Karpas-422 (cell line): ENCODE data around the gene KRT6A. TPM values are rescaled to one million over a fixed set of nuclear protein-coding genes. Genes with fewer than 3 reads are reported as not detected.

Experiments used
- DNase-seq: peaks from one replicate; pipeline ENCODE4 v3.0.0-alpha.2; 2015
- H2AFZ ChIP-seq: fragments of 200-600 bp; sonication (generic); 2 replicates; pipeline ENCODE4 v1.6.1; 2014; ENCODE audit warnings: antibody characterized with exemption, low read length, mixed read lengths
- H3K27ac ChIP-seq: fragments of 200-600 bp; sonication (generic); 2 replicates; pipeline ENCODE4 v1.5.1; 2014; ENCODE audit warnings: mild to moderate bottlenecking, low read length, moderate library complexity
- H3K27me3 ChIP-seq: fragments of 200-600 bp; sonication (generic); 2 replicates; pipeline ENCODE4 v1.6.1; 2014; ENCODE audit warnings: low read length, mixed read lengths
- H3K36me3 ChIP-seq: fragments of 200-600 bp; sonication (generic); 2 replicates; pipeline ENCODE4 v1.6.1; 2014; ENCODE audit warnings: low read length, mixed read lengths; ENCODE audit not compliant: insufficient read depth
- H3K4me1 ChIP-seq: fragments of 200-600 bp; sonication (generic); 2 replicates; pipeline ENCODE4 v1.6.1; 2014; ENCODE audit warnings: mild to moderate bottlenecking, low read length, mixed read lengths
- H3K4me2 ChIP-seq: fragments of 200-600 bp; sonication (generic); 2 replicates; pipeline ENCODE4 v1.6.1; 2014; ENCODE audit warnings: low read length, low read depth, mild to moderate bottlenecking; ENCODE audit not compliant: poor library complexity, severe bottlenecking
- H3K4me3 ChIP-seq: fragments of 200-600 bp; sonication (generic); 2 replicates; pipeline ENCODE4 v1.5.1; 2014; ENCODE audit warnings: mild to moderate bottlenecking, antibody characterized with exemption, low read length, mixed read lengths
- H3K79me2 ChIP-seq: fragments of 200-600 bp; sonication (generic); 2 replicates; pipeline ENCODE4 v1.6.1; 2014; ENCODE audit warnings: mild to moderate bottlenecking, low read length, mixed read lengths
- H3K9ac ChIP-seq: fragments of 200-600 bp; sonication (generic); 2 replicates; pipeline ENCODE4 v1.6.0; 2014; ENCODE audit warnings: low read length
- H3K9me2 ChIP-seq: fragments of 200-600 bp; sonication (generic), shearing (Covaris generic); replicated peaks from 2 replicates; pipeline ENCODE4 v1.6.0; 2014; ENCODE audit warnings: mild to moderate bottlenecking, low read length, moderate library complexity; ENCODE audit not compliant: insufficient read depth
- H3K9me3 ChIP-seq: fragments of 300-700, 200-600 bp; sonication (generic); 2 replicates; pipeline ENCODE4 v1.6.1; 2014; ENCODE audit warnings: low read length, mixed read lengths
- H4K20me1 ChIP-seq: fragments of 200-600 bp; sonication (generic); 2 replicates; pipeline ENCODE4 v1.6.1; 2014; ENCODE audit warnings: mild to moderate bottlenecking, antibody characterized with exemption, low read length, low read depth; ENCODE audit not compliant: insufficient read depth
- total RNA-seq: library from RNA; depleted of rRNA; stranded (reverse); fragments of >200 nt; shearing (Covaris generic); gene quantifications from 2 replicates; pipeline ENCODE4 v1.2.3, GENCODE V29; 2014; ENCODE audit warnings: low replicate concordance

KRT6A gene
- total RNA-seq, 1 experiment from 2014 or later, result not detected

- Histone ChIP-seq H3K36me3 (no peaks in the 10 kb centered on the region), H3K9ac (no peak overlapping the region), H3K4me3 (no peak overlapping the region), H3K27me3 (no peaks in the 10 kb centered on the region), H3K4me1 (no peaks in the 10 kb centered on the region), H3K27ac (no peak overlapping the region), H3K9me3 (no peaks in the 10 kb centered on the region), H3K9me2 (no peaks in the 10 kb centered on the region), H3K79me2 (no peaks in the 10 kb centered on the region), H4K20me1 (no peaks in the 10 kb centered on the region), H2AFZ (no peak overlapping the region), H3K4me2 (no peak overlapping the region)
- DNase-seq, result no peak
These were observed 48.1 kb downstream of the KRT6A start for GRCh38 chr12:52444647-52445595.

- Histone ChIP-seq H3K27me3 (no peaks in the 10 kb centered on the region), H3K4me2 (no peak overlapping the region), H4K20me1 (no peaks in the 10 kb centered on the region), H3K36me3 (no peaks in the 10 kb centered on the region), H3K27ac (no peak overlapping the region), H3K4me3 (no peak overlapping the region), H3K9me2 (no peaks in the 10 kb centered on the region), H3K4me1 (no peaks in the 10 kb centered on the region), H3K9me3 (no peaks in the 10 kb centered on the region), H3K9ac (no peak overlapping the region), H2AFZ (no peak overlapping the region), H3K79me2 (no peaks in the 10 kb centered on the region)
- DNase-seq, result no peak
These were observed 49.1 kb downstream of the KRT6A start for GRCh38 chr12:52443966-52444365.

GRCh38 chr12:52442600-52443061, 50.4 kb downstream of the KRT6A start:
- Histone ChIP-seq H3K9me3 (no peaks in the 10 kb centered on the region), H2AFZ (no peak overlapping the region), H3K4me3 (no peak overlapping the region), H4K20me1 (no peaks in the 10 kb centered on the region), H3K27ac (no peak overlapping the region), H3K4me2 (no peak overlapping the region), H3K9ac (no peak overlapping the region), H3K79me2 (no peaks in the 10 kb centered on the region), H3K9me2 (no peaks in the 10 kb centered on the region), H3K4me1 (no peaks in the 10 kb centered on the region), H3K36me3 (no peaks in the 10 kb centered on the region), H3K27me3 (no peaks in the 10 kb centered on the region)
- no peak for DNase-seq

GRCh38 chr12:52441320-52441911, 51.6 kb downstream of the KRT6A start:
- no peaks in the 10 kb centered on the region for H3K36me3 ChIP-seq
- no peak overlapping the region for H3K9ac ChIP-seq
- H3K4me1 ChIP-seq, result no peaks in the 10 kb centered on the region
- H3K79me2 ChIP-seq, result no peaks in the 10 kb centered on the region
- no peak overlapping the region for H3K27ac ChIP-seq
- no peak overlapping the region for H2AFZ ChIP-seq
- no peak overlapping the region for H3K4me2 ChIP-seq
- DNase-seq, result peak; percentile 51
- no peak overlapping the region for H3K4me3 ChIP-seq
- no peaks in the 10 kb centered on the region for H3K9me2 ChIP-seq
- no peaks in the 10 kb centered on the region for H3K9me3 ChIP-seq
- H3K27me3 ChIP-seq, result no peaks in the 10 kb centered on the region
- no peaks in the 10 kb centered on the region for H4K20me1 ChIP-seq

GRCh38 chr12:52440821-52441319, 52.2 kb downstream of the KRT6A start:
- Histone ChIP-seq H3K4me2 (no peak overlapping the region), H3K4me3 (no peak overlapping the region), H3K27me3 (no peaks in the 10 kb centered on the region), H3K79me2 (no peaks in the 10 kb centered on the region), H3K9me2 (no peaks in the 10 kb centered on the region), H3K36me3 (no peaks in the 10 kb centered on the region), H3K4me1 (no peaks in the 10 kb centered on the region), H4K20me1 (no peaks in the 10 kb centered on the region), H3K9me3 (no peaks in the 10 kb centered on the region), H3K9ac (no peak overlapping the region), H3K27ac (no peak overlapping the region), H2AFZ (no peak overlapping the region)
- no peak for DNase-seq

- Histone ChIP-seq H3K4me2 (no peak overlapping the region), H3K9ac (no peak overlapping the region), H3K36me3 (no peaks in the 10 kb centered on the region), H3K9me2 (no peaks in the 10 kb centered on the region), H3K4me3 (no peak overlapping the region), H3K27me3 (no peaks in the 10 kb centered on the region), H4K20me1 (no peaks in the 10 kb centered on the region), H3K9me3 (no peaks in the 10 kb centered on the region), H3K27ac (no peak overlapping the region), H2AFZ (no peak overlapping the region), H3K4me1 (no peaks in the 10 kb centered on the region), H3K79me2 (no peaks in the 10 kb centered on the region)
- DNase-seq, result no peak
These were observed 53.2 kb downstream of the KRT6A start for GRCh38 chr12:52439845-52440244.

GRCh38 chr12:52439420-52439819, 53.6 kb downstream of the KRT6A start:
- no peaks in the 10 kb centered on the region for H3K4me1 ChIP-seq
- H3K9ac ChIP-seq, result no peak overlapping the region
- H4K20me1 ChIP-seq, result no peaks in the 10 kb centered on the region
- no peak overlapping the region for H3K4me3 ChIP-seq
- H3K27me3 ChIP-seq, result no peaks in the 10 kb centered on the region
- no peaks in the 10 kb centered on the region for H3K36me3 ChIP-seq
- no peaks in the 10 kb centered on the region for H3K79me2 ChIP-seq
- H3K27ac ChIP-seq, result no peak overlapping the region
- no peak for DNase-seq
- H3K4me2 ChIP-seq, result no peak overlapping the region
- H2AFZ ChIP-seq, result no peak overlapping the region
- no peaks in the 10 kb centered on the region for H3K9me2 ChIP-seq
- H3K9me3 ChIP-seq, result no peaks in the 10 kb centered on the region
